Activated T-cell treated with anti-CD3 and anti-CD28 coated beads for 4 hours (primary cell): Measurements from ENCODE around the gene SCARF2.
A peak's percentile ranks its signal among the peaks of the same experiment; 100 is the strongest.
"Not testable (repeated sequence)": the region's sequence is repeated elsewhere in the genome, so short reads cannot be mapped to it uniquely, and the experiment has no call there.

Experiments
- DNase-seq: peaks from one replicate; pipeline ENCODE4 v3.0.0-alpha.2; 2020

SCARF2 gene

GRCh38 chr22:20459152-20459542 lies 21.5 kb upstream of the SCARF2 start:
- DNase-seq = no peak

GRCh38 chr22:20458530-20459151 lies 21.0 kb upstream of the SCARF2 start:
- no peak for DNase-seq

DNA sequence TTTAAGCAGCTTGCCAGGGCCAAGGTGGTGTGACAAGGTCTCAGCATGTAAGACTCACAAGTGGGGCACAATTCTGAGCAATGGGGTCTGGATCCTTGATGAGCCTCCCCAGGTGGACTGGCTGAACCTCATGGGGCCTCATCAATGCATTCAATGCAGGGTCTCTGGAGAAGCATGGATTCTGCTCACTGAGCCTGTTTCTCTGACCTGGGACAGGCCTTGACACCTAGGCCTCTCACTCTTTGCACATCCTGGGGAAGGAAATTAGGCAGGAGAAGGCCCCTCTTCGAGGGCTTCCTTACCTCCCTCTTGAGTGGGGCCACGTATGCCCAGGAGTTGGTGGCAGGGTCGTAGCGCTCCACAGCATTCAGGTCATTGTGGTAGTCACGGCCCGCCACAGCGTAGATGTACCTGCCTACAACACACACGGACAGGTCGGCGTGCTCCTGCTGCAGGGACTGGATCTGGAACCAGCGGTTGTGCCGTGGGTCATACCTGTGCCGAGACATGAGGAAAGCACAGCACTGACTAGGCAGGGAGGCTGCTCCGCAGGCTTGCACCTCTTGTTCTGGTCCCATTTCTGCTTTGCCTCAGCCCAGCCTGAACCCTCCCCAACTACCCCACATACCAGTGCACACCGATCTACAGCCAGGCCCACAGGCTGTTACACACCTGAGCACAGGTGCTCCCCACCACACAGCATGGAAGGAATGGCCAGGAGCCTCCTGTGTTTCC lies 20.0 kb upstream of the SCARF2 start:
- no peak for DNase-seq

- DNase-seq = no peak
Measured at GRCh38 chr22:20456722-20457076, 19.1 kb upstream of the SCARF2 start.

GRCh38 chr22:20456064-20456721 lies 18.6 kb upstream of the SCARF2 start:
- peak; percentile 61 for DNase-seq

DNA sequence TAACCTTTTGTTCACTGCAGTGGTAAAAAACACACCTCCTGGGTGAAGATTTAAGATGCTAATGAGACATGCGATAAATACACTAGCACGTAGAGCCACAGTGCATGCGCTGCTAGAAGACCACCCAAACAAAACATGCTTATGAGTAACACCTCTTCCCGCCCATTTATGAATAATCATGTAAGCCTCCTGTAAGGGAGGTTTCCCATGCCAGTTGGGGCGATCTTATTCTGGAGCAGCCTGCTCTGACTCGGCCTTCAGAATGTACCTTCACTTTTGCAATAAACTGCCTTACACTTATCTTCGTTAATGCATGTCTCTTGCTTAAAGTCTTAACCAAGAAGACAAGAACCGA lies 18.1 kb upstream of the SCARF2 start:
- no peak for DNase-seq

- DNase-seq = no peak
Measured at GRCh38 chr22:20453222-20453621, 15.6 kb upstream of the SCARF2 start.

DNA sequence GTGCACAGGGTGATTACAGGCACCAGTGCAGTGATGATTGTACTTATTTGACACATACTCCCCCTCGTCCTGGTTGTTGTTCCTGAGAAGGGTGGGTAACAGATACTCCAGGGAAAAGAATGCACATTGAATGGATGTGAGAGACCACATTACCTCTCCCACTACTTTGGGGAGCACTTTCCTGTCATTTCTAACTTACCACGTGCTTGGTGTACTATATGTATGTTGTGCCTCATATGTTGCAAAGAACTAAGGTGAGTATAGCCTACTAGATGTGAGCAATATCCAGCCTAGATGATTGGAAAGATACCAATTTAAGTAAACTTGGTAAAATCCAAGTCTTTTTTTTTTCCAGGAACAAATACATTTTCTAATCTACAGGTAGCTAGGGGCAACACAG lies 14.3 kb upstream of the SCARF2 start:
- DNase-seq = no peak

DNA sequence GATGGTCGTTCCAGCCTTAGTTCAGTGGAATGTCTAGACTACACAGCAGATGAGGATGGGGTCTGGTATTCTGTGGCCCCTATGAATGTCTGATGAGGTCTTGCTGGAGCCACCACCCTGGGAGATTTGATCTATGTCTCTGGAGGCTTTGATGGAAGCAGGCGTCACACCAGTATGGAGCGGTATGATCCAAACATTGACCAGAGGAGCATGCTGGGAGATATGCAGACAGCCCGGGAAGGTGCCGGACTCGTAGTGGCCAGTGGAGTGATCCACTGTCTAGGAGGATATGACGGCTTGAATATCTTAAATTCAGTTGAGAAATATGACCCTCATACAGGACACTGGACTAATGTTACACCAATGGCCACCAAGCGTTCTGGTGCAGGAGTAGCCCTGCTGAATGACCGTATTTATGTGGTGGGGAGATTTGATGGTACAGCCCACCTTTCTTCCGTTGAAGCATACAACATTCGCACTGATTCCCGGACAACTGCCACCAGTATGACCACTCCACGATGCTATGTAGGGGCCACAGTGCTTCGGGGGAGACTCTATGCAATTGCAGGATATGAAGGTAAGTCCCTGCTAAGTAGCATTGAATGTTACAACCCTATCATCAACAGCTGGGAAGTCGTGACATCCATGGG lies 13.6 kb upstream of the SCARF2 start:
- DNase-seq = not testable (repeated sequence)

GRCh38 chr22:20450551-20450906 lies 12.9 kb upstream of the SCARF2 start:
- DNase-seq = no peak

DNA sequence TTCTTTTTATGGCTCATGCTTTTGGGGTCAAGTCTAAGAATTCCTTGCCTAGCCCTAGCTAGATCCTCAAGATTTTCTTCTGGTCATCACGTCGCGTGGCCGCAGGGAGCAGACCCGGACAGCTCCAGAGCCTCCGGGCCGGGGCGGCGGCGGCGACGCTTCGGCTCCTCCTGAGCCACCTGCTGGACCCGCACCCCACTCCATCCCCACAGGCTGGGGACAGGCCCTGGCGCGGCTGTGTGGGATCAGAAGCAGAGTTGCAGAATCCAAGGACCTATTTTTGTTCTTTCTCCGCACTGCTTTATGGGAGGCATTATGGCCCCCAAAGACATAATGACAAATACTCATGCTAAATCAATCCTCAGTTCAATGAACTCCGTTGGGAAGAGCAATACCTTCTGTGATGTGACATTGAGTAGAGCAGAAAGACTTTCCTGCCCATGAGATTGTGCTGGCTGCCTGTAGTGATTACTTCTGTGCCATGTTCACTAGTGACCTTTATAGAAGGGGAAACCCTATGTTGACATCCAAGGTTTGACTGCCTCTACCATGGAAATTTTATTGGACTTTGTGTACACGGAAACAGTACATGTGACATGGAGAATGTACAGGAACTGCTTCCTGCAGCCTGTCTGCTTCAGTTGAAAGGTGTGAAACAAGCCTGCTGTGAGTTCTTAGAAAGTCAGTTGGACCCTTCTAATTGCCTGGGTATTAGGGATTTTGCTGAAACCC lies 12.4 kb upstream of the SCARF2 start:
- DNase-seq = no peak

- no peak for DNase-seq
Measured at GRCh38 chr22:20448630-20449029, 11.0 kb upstream of the SCARF2 start.

- DNase-seq = no peak
Measured at GRCh38 chr22:20446383-20446970, 8.9 kb upstream of the SCARF2 start.

DNA sequence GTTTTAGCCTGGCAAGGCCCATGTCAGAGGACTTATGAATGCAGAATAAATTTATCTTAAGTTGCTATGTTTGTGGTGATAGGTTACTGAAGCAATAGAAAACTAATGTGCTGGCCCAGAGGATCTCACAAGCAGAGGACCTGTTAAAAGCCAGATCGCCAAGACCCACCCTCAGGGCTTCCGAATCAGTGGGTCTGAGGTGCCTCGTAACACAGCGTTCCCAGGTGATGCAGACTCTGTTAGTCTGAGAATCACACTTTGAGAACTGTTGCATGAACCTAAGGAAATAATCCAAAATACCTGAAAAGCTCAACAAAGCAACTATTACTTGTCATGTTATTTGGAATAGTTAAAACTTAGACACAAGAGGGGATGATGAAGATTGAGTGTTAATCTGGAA lies 6.7 kb upstream of the SCARF2 start:
- DNase-seq = no peak

GRCh38 chr22:20442485-20443284 lies 5.1 kb upstream of the SCARF2 start:
- no peak for DNase-seq

GRCh38 chr22:20441631-20442484 lies 4.2 kb upstream of the SCARF2 start:
- DNase-seq = no peak

- DNase-seq = no peak
Measured at GRCh38 chr22:20440637-20441591, 3.3 kb upstream of the SCARF2 start.

- DNase-seq = no peak
Measured at GRCh38 chr22:20439928-20440575, 2.4 kb upstream of the SCARF2 start.

- no peak for DNase-seq
Measured at GRCh38 chr22:20439556-20439927, 1.9 kb upstream of the SCARF2 start.
